Ascending aorta (tissue), 2 donors: ENCODE data around the gene SELENOH. TPM values are rescaled to one million over a fixed set of nuclear protein-coding genes. Genes with fewer than 3 reads are reported as not detected.

ENCODE experiments used
- DNase-seq, 2 donors: peaks; one replicate each; pipeline ENCODE4 v3.0.0-alpha.2; 2019; ENCODE audit warnings: low spot score in 2 of 2
- H3K27ac ChIP-seq, 2 donors: fragments of 200-600 bp; sonication (generic); one replicate each; pipeline ENCODE4 v1.5.1; 2016 to 2017; ENCODE audit warnings: mild to moderate bottlenecking in 1 of 2
- H3K27me3 ChIP-seq: fragments of 200-600 bp; sonication (generic); one replicate; pipeline ENCODE4 v1.5.1; 2017
- H3K36me3 ChIP-seq, 2 donors: fragments of 200-600 bp; sonication (generic); one replicate each; pipeline ENCODE4 v1.5.1; 2016
- H3K4me1 ChIP-seq, 2 donors: fragments of 200-600 bp; sonication (generic); one replicate each; pipeline ENCODE4 v1.5.1; 2016 to 2017; ENCODE audit warnings: mild to moderate bottlenecking in 1 of 2
- H3K4me3 ChIP-seq, 2 donors: fragments of 200-600 bp; sonication (generic); one replicate each; pipeline ENCODE4 v1.5.1; 2016 to 2017; ENCODE audit warnings: mild to moderate bottlenecking in 1 of 2
- H3K9me3 ChIP-seq, 2 donors: fragments of 200-600 bp; sonication (generic); one replicate each; pipeline ENCODE4 v1.5.1; 2016
- intact Hi-C: fragments of 100-400 bp; cut with DNase I; formaldehyde crosslinking; loops from one replicate; pipeline ENCODE4 v1.15.1; 2023
- total RNA-seq: library from RNA; depleted of rRNA; stranded (reverse); fragments of >200 nt; gene quantifications from one replicate; pipeline ENCODE4 v1.1.0, GENCODE V29; 2016
- TF ChIP-seq, protein P1 (sequence below), 3 experiments: fragments of 200-600 bp in 2 of 3; fragments of 450-650 bp in 1 of 3; sonication (generic) in 2 of 3; IDR thresholded peaks; one replicate each; pipeline ENCODE4 v1.5.1; 2016 to 2019; ENCODE audit warnings: antibody characterized with exemption in 3 of 3, mild to moderate bottlenecking in 1 of 3, moderate library complexity in 1 of 3

SELENOH gene
- total RNA-seq, 1 donor from 2014 or later, result 113 TPM

DNA sequence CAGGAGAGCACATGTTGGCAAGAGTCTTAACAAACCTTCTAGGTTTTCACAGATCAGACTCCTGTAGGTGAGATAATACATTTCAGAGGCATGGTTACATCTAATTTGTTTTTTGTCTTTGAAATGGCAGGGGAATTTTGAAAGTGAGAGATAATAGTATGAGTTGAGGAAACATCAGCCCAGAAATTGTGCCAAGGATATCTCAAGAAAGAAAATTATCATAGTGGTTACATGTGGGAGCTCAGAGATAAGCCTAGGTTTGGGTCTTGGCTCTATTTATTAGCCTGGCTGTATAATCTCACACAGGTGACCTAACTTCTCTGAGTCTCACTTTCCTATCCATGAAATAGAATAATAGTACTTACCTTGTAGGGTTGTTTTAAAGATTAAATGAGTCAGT is 9.9 kb downstream of the SELENOH start:
- H3K9me3 ChIP-seq, result no peaks in the 10 kb centered on the region
- H3K27ac ChIP-seq, result no peak overlapping the region
- no peak overlapping the region for H3K4me3 ChIP-seq
- DNase-seq, result no peak
- H3K36me3 ChIP-seq, result peaks cover 0 to under 1% of the 10 kb centered on the region in 2 donors
- no peaks in the 10 kb centered on the region for H3K4me1 ChIP-seq
- intact Hi-C loops, result no loop called here
- TF ChIP-seq, protein P1, sequence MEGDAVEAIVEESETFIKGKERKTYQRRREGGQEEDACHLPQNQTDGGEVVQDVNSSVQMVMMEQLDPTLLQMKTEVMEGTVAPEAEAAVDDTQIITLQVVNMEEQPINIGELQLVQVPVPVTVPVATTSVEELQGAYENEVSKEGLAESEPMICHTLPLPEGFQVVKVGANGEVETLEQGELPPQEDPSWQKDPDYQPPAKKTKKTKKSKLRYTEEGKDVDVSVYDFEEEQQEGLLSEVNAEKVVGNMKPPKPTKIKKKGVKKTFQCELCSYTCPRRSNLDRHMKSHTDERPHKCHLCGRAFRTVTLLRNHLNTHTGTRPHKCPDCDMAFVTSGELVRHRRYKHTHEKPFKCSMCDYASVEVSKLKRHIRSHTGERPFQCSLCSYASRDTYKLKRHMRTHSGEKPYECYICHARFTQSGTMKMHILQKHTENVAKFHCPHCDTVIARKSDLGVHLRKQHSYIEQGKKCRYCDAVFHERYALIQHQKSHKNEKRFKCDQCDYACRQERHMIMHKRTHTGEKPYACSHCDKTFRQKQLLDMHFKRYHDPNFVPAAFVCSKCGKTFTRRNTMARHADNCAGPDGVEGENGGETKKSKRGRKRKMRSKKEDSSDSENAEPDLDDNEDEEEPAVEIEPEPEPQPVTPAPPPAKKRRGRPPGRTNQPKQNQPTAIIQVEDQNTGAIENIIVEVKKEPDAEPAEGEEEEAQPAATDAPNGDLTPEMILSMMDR (IDR thresholded peaks at IDR 0.05), result no peak
- no peaks in the 10 kb centered on the region for H3K27me3 ChIP-seq

DNA sequence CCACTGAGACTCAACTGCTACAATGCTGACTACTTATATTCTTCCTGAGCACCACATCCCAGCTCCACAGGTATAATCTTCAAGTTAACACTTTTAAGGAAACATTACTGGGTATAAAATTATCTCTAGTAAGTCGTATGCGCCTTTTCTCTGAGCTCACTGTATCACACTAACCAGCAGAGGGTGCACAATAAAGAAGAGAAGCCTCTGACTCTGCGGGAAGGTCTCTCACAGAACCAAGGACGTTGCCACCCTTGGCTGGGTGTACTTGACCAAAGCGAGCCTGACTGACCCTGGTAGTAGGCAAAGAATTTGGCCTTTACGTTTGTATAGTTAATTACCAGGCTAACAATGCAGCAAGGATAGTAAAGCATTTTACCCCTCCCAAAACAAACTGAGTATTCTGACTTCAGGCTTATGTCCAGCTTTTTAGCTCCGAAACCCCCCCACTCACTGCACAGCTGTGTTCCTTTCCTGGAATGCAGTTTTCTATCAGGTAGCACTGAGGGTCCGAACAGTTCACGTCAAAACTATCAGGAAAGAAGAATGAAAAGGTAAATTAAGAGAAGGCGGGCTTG is 10.5 kb downstream of the SELENOH start, which contains the start of gene BTBD18:
Gene BTBD18, minus strand, starts transcription at position 144 of the 578 bp plus-strand sequence. CDS start 631 bp downstream, outside the sequence.
- Histone ChIP-seq H3K4me3 (no peak within 1 kb of the TSS), H3K9me3 (no peaks in the 10 kb centered on the region), H3K36me3 (no peaks in the 10 kb centered on the region), H3K27me3 (no peaks in the 10 kb centered on the region), H3K4me1 (no peaks in the 10 kb centered on the region), H3K27ac (no peak within 1 kb of the TSS)
- TF ChIP-seq, protein P1 (IDR thresholded peaks at IDR 0.05), result peak in 1 of 3 experiments; percentile 30
- intact Hi-C loops, result no loop called here
- no peak for DNase-seq

DNA sequence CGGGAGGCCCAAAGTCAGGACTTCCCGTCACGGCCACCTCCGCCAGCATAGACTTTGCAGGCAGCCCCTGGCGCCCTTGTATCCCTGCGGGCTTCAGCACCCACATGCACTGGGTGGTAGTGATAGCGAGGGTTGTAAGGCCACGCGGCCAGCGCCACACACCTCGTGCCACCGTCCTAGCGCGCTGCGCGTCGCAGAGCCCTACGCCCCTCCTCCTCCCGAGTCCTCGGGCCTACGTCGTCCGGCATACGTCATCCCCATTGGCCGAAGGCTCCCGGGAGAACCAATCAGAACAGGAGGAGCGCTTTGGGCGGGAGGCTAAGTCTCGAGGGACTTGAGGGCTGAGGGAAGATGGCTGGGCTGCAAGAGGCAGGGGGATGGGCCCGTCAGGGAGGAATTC is 11.7 kb downstream of the SELENOH start:
- TF ChIP-seq, protein P1 (IDR thresholded peaks at IDR 0.05), result no peak
- no peak overlapping the region for H3K4me3 ChIP-seq
- H3K27ac ChIP-seq, result no peak overlapping the region
- no peaks in the 10 kb centered on the region for H3K27me3 ChIP-seq
- intact Hi-C loops, result no loop called here
- H3K4me1 ChIP-seq, result no peaks in the 10 kb centered on the region
- DNase-seq, result no peak
- no peaks in the 10 kb centered on the region for H3K9me3 ChIP-seq
- no peaks in the 10 kb centered on the region for H3K36me3 ChIP-seq

DNA sequence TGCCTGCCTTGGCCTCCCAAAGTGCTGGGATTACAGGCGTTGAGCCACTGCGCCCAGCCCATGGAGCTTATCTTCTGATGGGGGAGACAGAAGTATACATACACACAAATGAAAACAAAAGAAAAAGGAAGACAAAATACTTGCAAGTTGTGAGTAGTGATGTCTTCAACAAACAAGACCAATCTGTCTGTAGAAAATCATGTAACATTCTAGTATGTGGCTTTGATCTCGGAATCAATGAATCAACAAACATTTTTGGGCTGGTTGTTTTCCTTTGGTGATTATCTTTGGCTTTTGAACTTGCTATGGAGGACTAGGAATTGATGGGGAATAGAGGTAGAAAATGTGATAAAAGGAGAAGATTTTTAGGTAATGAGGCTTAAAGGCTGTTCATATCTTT is 16.9 kb downstream of the SELENOH start:
- TF ChIP-seq, protein P1 (IDR thresholded peaks at IDR 0.05), result no peak
- no peak for DNase-seq
- no peak overlapping the region for H3K4me3 ChIP-seq
- H3K4me1 ChIP-seq, result no peaks in the 10 kb centered on the region
- intact Hi-C loops, result no loop called here
- no peak overlapping the region for H3K27ac ChIP-seq
- H3K27me3 ChIP-seq, result no peaks in the 10 kb centered on the region
- H3K36me3 ChIP-seq, result no peaks in the 10 kb centered on the region
- H3K9me3 ChIP-seq, result no peaks in the 10 kb centered on the region

DNA sequence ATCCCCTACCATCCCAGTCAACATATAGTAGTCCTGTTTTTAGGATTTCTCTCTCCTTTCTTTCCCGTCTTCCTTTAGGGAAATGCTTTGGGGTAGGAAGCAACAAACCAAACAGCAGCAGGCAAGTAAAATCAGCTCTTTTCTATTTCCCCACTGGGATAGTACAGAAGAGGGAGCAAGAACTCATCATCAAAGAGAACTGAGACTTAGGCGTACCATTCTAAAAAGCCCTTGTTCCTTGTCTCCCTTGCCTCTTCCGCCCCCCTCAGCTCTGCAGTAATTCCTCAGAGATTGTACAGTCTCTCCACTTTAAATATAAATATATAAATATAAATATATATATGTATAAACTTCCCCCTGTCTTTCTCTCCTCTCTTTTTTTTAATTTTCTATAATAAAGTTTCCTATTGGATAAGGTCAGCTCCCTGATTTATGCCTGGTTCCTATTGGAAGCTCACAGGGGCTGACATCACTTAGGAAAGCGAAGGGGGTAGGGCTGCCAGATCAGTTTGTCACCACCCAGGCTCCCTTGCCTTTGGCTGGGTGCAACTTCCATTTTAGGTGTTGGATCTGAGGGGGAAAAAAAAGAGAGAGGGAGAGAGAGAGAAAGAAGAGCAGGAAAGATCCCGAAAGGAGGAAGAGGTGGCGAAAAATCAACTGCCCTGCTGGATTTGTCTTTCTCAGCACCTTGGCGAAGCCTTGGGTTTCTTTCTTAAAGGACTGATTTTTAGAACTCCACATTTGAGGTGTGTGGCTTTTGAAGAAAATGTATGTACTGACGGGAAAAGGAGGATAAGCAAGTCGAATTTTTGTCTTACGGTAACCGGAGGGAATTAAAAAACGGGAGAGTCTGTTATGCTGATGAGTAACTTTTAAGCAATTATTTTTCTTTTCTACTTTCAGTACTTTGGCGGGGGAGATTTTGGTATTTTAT is 20.3 kb downstream of the SELENOH start, which contains the start of gene CTNND1:
Gene CTNND1, plus strand, starts transcription at position 502 of the 934 bp plus-strand sequence. CDS start 29,677 bp downstream, outside the sequence.
- H3K4me1 ChIP-seq, result peaks cover 0 to 21% of the 10 kb centered on the region in 2 donors
- DNase-seq, result peak; percentile 68 to 95
- no peaks in the 10 kb centered on the region for H3K36me3 ChIP-seq
- peak within 1 kb of the TSS; percentile 66 to 79 for H3K4me3 ChIP-seq
- intact Hi-C loops, result loop anchor here (1.0 to 5.0 kb wide), 7 partner anchors 17 to 816 kb away; partner anchors contain the start of genes LPXN, MED19, SELENOH and TMX2
- peak within 1 kb of the TSS; percentile 87 to 96 for H3K27ac ChIP-seq
- H3K9me3 ChIP-seq, result no peaks in the 10 kb centered on the region
- TF ChIP-seq, protein P1 (IDR thresholded peaks at IDR 0.05), result no peak
- H3K27me3 ChIP-seq, result no peaks in the 10 kb centered on the region
